Stromal cell of bone marrow (primary cell): ENCODE results near the gene SPACA5.
"Not testable (repeated sequence)": the region's sequence is repeated elsewhere in the genome, so short reads cannot be mapped to it uniquely, and the experiment has no call there.

ENCODE experiments used
- DNase-seq: peaks from one replicate; pipeline ENCODE4 v3.0.0-alpha.2; 2012; ENCODE audit warnings: low read depth

Gene SPACA5

DNA sequence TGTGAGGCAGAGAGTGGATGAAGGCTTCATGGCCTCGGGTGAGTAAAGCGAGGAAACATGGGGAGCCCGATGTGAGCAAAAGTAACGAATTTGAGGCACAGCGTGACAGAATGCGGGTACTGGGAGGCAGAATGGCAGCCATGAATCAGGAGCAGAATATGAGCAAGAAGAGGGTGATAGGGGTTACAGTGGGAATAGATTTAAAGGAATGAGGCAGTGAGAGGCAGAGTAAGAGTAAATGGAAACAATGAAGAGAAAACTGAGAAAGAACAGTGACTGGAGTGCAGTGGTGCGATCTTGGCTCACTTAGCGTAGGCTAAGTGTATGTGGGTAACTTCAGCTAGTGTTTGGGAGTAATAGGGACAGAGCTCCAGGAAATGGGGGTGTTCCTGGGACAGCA is at the start of gene SPACA5:
Gene SPACA5 (plus strand): TSS at position 301 of the 400 bp plus-strand sequence. CDS start 815 bp downstream, outside the sequence.
- not testable (repeated sequence) for DNase-seq

DNA sequence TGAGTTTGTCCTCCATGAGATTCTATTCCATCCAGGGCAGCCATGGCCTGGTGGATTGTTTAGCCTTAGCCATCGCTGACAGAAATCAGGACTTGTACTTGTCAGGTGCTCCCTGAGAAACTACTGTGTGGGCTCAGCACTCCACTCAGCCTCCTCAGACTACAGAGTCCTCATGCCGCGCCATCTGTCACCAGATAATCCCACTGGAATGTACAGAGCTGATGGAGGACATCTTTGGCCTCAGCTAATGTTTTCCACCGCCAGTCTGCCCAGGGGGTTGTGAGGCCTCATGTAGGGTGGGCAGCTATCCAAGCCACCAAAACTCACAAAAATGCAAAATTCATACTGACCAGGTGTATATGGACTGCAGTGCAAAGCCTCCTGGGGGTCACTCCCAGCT is 48.6 kb upstream of the SPACA5 start:
- not testable (repeated sequence) for DNase-seq

DNA sequence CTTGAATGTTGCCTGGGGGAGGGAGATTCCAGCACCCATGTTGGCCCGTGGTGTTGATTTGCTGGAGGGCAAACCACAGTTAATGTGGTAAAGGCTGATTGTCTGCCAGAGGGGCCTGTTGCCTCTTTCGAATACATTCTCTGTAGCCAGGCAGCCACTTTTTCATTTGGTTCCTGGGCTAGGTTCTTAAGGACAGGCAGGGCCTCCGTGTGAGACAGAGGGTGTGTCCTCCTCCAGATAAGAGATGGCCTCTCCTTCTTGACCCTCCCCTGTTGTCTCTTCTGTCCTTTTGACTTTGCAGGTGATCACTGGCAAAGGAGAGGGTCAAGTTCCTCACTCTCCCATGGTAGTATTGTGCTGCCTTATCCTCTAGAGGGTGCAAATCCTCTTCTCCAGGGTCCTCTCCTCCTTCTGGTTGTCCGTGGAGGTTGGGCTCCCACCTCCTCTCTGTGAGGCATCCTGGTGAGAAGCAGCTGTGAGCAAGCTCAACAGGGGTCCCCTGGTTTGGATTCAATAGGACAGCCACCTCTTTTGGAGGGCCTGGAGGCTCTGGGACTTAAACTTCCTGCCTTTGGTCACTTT is 47.9 kb upstream of the SPACA5 start:
- DNase-seq: no peak

DNA sequence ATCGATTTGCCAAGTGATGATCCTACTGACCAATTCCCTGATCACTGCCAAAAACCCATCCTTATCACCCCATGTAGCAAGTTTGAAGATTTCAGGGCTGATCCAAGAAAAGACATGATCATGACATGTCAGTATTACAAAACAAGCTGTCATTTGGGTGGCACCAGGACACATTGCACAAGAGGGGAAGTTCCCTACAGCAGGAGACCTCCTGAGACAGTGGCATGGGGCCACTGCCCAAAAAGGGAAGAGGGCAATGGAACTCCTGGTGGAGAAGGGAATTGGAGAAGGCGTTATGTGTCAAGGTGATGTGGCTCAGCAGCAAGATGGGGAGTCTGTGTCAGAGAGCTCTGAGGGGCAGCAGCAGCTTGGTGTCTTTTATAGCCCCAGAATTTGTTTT is 46.4 kb upstream of the SPACA5 start:
- no peak for DNase-seq

DNA sequence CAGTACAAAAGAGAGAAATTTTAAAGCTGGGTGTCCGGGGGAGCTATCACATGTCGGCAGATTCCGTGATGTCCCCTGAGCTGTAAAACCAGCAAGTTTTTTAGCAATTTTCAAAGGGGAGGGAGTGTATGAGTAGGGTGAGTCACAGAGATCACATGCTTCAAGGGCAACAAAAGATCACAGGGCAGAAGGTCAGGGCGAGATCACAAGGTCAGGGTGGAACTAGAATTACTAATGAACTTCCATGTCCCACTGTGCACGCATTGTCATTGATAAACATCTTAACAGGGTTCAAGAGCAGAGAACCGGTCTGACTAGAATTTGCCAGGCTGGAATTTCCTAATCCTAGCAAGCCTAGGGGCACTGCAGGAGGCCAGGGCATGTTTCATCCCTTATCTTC is 45.0 kb upstream of the SPACA5 start:
- not testable (repeated sequence) for DNase-seq

DNA sequence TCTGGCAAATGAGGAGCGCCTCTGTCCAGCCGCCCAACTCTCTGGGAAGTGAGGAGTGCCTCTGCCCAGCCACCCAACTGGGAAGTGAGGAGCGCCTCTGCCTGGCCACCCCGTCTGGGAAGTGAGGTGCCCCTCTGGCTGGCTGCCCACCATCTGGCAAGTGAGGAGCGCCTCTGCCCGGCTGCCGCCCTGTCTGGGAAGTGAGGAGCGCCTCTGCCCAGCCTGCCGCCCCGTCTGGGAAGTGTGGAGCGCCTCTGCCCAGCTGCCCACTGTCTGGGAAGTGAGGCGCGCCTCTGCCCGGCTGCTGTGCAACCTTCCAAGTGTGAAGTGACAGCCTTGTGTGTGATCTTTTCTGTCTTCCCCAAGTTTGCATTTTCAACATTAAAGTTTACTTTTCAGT is 41.3 kb upstream of the SPACA5 start:
- not testable (repeated sequence) for DNase-seq

DNA sequence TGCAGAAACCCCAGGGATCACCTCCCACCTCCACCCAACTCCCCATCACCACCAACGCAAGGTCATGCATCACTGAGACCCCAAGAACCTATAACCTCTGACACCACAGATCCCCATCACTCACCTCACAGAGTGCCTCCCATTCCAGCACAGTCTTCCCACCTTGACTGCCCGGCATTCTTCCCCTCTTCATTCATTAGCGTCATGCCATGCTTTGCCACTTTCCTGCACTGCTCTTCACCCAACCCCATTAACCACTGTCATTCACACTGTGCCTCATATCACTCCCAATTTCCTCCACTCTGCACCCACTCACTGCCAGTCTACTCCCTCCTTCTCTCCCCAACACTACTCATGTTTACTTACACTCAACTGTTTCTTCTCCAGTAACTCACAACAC is 33.6 kb upstream of the SPACA5 start:
- DNase-seq: no peak

DNA sequence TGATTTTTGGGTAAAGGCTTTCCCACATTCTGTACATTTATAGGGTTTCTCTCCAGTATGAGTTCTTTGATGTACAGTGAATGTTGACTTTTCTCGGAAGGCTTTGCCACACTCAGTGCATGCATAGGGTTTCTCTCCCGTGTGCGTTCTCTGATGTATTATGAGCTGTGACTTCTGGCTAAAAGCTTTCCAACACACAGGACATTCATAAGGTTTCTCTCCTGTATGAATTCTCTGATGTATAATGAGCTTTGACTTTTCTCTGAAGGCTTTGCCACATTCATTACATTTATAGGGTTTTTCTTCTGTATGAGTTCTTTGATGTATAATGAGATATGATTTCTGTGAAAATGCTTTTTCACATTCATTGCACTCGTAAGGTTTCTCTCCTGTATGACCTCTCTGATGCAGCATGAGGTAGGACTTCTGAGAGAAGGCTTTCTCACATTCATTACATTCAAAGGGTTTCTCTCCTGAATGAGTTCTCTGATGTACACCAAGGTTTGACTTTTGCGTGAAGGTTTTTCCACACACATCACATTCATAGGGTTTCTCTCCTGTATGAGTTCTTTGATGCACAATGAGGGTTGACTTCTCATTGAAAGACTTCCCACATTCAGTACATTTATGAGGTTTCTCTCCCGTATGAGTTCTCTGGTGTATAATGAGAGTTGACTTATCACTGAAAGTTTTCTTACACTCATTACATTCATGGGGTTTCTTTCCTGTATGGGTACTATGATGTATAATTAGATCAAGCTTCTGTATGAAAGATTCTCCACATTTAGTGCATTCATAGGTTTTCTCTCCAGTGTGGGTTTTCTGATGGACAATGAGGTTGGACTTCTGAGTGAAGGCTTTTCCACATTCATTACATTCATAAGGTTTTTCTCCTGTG is 30.3 kb upstream of the SPACA5 start:
- DNase-seq: no peak

DNA sequence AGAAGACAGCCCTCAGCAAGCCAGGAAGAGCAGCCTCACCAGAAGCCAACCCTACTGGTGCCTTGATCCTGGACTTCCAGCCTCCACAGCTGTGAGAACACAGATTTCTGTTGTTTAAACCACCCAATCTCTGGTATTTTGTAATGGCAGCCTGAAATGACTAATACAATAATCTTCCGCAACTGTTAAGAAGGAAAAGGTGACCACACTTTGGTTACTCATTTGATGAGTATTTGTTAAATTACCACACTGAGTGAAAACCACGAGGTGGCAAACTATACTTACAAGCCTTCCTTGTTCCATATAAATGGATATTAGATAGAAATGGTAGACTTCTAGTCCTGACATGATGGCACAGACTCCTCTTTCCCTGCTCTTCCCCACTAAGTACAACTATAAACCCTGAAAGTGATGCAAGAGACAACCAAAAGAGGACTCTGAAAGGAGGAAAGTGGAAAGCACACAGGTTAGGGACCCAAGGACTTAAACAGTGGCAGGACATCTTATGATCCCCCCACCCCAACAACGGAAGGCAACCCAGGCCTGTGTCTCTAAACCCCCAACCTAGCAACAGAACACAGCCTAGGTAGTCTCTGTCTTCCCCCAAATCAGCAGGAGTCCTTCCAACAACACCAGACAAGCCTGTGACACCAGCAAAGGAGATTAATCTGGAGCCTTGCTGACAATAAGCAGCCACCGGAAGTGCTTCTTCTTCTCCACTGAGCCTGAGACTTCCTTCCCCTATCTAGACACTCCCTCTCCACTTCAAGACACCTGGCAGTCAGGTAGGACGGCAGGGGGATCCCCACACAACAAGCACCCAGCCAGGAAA is 15.3 kb upstream of the SPACA5 start:
- peak; percentile 2 for DNase-seq

DNA sequence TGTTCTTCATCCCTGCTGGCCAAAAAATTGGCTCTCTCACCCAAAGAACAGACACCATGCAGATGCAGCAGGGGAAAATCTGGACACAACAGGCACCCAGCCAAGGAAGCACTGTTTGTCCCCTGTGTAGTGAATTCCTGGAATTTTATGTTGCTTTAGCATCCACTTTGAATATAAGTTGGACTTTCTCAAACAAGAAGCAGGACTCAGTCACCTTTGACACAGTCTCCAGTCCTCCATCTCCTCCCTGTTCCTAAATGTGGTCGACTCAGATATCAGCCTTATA is 14.8 kb upstream of the SPACA5 start:
- no peak for DNase-seq

DNA sequence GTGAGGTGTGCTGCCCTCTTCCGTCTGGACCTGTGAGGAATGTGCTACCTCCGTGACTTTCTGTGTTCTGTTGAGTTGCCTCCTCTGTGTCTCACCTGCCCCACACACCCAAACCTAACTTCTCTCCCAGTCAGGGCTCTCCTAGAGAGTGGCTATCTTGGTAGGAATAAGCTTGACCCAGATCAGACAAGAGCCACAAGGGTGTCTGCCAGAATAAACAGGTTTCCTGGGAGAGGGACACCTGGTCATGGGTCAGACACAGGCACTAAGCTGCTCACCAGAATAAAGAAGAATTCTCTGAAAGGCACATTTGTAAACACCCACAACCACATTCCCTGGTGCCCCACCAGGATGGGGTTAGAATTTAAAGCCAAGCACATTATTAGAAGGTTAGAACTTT is 14.1 kb upstream of the SPACA5 start:
- no peak for DNase-seq

DNA sequence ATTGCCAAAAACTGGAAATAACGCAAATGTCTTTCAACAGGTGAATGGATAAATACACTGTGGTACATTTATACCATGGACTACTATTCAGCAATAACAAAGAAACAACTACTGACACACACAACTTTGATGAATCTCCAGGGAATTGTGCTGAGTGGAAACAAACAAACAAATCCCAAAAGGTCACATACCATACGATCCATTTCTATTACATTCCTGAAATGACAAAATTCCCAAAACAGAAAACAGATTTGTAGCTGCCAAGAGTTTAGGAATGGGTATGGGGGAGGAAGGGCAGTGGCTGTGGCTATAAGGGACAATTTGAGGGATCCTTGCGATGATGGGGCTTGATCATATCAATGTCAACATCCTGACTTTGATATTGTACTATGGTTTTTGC is 5.5 kb upstream of the SPACA5 start:
- no peak for DNase-seq

DNA sequence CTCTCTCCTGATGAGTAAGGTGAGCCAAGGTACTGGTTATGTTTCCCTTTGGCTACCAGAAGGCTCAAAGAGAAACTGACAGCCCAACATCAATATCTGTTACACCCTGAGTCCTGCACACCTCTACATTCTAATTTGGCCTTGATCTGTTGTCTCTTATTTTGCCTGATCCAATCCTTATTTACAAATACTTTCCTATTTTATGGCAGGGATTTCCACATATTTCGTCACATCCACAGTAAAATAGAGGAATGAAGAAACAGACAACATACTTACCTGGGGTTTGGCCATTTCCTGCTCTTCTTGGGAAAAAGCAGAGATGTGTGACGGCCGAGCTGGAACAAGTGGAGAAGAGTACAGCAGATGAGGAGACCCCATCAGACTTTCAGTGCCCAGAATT is 4.5 kb upstream of the SPACA5 start:
- no peak for DNase-seq

DNA sequence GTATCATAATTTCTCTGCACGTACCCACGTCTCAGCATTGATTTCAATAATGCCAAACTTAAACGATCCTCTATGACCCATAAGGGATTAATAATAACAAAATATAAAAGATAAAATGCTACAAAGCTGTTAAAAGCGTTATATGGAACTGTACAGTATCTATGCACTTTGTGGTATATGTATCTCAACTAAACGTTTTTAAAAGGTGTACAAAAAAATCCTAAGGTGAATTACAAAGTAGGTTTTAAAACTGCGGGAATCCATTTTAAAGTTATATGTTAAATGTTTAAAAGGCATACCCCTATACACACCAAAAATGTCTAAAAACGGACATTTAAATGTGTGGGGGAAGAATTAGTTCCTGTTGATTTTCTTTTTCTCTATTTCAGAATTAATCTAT is 3.9 kb upstream of the SPACA5 start:
- no peak for DNase-seq

DNA sequence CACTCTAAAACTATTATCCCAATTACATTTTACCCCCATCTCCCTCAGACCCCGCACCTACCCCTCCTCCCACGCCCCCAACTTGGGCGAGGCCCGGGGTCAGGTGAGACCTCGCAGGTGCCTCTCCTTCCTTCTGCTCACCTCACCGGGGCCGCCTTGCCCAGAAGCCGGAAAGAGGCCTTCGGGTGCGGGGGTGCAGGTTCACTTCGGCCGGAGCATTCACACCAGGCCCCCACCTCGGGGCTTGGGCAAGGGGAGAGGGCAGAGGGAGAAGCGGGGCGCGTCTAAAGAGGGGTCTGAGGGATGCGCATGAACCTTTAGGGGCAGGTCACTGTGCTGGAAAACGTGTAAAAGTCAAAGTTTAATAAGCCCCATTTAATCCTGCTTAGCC is 3.4 kb upstream of the SPACA5 start:
- DNase-seq: no peak

DNA sequence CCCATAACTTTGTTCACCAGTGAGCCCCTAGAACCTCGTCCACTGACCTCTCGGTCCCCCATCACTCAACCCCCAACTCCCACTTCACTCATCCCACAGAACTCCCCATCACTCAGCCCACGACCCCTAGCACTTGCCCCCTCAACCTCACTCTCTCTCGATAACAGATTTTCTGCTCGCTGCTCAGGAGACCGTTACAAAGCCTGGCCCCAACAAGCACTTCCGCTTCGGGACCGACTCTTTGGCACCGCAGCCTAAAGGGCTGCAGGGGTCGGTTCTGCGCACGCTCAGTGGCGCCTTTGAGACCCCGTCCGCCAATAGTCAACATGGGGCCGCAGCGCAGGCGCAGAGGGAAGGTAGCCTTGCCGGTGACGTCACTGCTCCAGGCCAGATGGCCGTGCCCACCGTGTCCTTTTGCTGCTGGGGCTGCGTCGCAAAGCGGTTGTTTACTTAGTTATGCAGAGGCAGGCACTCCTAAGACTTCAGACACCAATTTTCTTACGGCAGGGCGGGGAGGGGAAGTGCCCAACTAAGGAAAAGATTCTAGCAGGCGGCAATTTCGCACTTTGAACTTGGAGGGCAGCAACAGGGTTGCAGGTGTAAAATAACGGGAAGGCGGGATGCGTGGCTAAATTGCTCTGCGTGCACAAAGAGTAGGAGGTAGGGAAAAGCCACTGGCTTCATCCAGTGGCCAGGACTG is 2.9 kb upstream of the SPACA5 start, which contains the start of gene ZNF182:
Gene ZNF182 (minus strand): TSS at position 232 of the 700 bp plus-strand sequence. CDS start 1,380 bp downstream, outside the sequence.
- DNase-seq: peak; percentile 73

DNA sequence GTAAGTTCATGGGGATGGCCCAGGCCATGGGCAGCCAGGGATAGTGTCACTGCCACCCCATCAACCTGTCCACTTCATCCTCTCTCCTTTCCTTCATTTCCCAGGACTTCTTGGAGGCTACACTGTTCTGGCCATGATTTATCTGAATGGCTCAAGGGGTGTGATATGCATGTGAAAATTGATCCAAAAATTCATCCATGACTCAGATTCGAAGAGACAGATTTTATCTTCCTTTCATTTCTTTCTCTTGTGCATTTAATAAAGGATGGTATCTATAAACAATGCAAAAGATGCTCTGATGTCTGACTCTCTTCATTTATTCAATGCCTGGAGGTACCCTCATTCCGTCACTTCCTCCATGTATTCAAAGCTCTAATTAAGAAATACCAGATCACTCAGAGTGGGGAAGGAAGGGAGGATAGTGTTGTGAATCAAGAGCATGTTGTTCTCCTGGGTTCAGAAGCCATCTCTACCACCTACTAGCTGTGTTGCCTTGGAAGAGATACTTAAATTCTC is 2.7 kb downstream of the SPACA5 start:
- not testable (repeated sequence) for DNase-seq

DNA sequence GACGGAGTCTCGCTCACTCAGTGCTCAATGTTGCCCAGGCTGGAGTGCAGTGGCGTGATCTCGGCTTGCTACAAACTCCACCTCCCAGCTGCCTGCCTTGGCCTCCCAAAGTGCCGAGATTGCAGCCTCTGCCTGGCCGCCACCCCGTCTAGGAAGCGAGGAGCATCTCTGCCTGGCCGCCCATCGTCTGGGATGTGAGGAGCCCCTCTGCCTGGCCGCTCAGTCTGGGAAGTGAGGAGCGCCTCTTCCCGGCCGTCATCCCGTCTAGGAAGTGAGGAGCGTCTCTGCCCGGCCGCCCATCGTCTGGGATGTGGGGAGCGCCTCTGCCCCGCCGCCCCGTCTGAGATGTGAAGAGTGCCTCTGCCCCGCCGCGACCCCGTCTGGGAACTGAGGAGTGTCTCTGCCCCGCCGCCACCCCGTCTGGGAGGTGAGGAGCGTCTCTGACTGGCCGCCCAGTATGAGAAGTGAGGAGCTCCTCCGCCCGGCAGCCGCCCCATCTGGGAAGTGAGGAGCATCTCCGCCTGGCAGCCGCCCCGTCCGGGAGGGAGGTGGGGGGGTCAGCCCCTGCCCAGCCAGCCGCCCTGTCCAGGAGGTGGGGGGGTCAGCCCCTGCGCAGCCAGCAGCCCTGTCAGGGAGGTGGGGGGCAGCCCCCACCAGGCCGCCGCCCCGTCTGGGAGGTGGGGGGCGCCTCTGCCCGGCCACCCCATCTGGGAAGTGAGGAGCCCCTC is 10.0 kb downstream of the SPACA5 start:
- DNase-seq: not testable (repeated sequence)

DNA sequence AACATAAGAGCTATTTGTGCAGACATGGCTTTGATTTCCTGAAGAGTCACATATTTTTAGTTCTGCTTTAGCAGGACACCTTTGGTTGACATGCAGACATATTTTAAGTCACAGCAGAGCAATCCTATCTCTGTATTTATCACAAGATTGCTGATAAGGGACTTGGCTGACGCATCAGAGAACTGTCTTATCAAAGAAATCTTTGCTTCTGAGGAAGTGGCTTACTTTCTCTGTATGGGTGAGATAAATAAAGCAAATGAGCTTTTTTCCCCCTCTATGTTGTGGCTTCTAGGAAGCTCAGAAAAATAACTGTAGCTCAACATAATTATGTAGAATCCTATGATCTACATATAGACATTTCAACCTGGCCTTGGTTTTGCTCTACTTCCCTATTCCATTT is 13.1 kb downstream of the SPACA5 start:
- not testable (repeated sequence) for DNase-seq

DNA sequence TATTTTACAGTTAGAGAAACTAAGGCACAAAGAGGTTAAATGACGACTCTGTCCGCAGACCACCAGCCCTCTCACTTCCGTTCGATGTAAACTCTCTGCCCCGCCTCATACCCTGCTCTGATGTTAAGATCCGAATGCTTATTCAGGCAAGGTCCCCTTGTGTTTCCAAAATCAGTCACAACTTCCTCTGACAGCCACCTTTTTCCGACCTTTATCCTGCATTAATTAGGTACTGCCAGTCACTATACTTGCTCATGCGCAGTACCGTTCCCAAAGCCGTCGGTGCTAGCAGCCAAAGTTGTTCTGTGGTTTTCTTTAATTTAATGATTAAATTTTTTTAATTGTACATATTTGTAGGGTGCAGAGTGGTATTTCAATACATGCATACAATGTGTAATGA is 13.7 kb downstream of the SPACA5 start:
- DNase-seq: not testable (repeated sequence)
